Myometrial cell (primary cell): ENCODE data around the gene BMP5. TPM values are rescaled to one million over a fixed set of nuclear protein-coding genes. Genes with fewer than 3 reads are reported as not detected.

ENCODE experiments used
- total RNA-seq: library from RNA; depleted of rRNA; stranded (reverse); fragments of >200 nt; gene quantifications from 2 replicates; pipeline ENCODE4 v1.2.3, GENCODE V29; 2015

BMP5 gene
- not detected in 2 replicates for total RNA-seq

GRCh38 chr6:55875400-55875799 lies at the start of gene BMP5:
BMP5 (minus strand) TSS chr6:55875590; CDS start chr6:55874865, 725 bp downstream.

